Endothelial cell of umbilical vein (primary cell): ENCODE measurements around the gene BRSK2. TPM values are rescaled to one million over a fixed set of nuclear protein-coding genes. Genes with fewer than 3 reads are reported as not detected.

Experiments used
- BruUV-seq: library from RNA; stranded (reverse); fragments of 400-500 nt; replicated peaks from 2 replicates; lab custom pipeline; 2021; lab: Mats Ljungman, UMichigan
- CTCF ChIA-PET: fragments of 300-600, 350-600 bp; sonication (Branson Sonifier 250); formaldehyde crosslinking; loops from one replicate; lab custom pipeline; 2021; ENCODE audit warnings: antibody characterized with exemption, inconsistent platforms; lab: Charles Lee
- POLR2A ChIA-PET: fragments of 300-600, 350-600 bp; sonication (Branson Sonifier 250); formaldehyde crosslinking; loops from one replicate; lab custom pipeline; 2021; ENCODE audit warnings: antibody characterized with exemption, inconsistent platforms; lab: Charles Lee
- DNase-seq: peaks from one replicate; pipeline ENCODE4 v3.0.0-alpha.2; 2011; ENCODE audit warnings: low read depth, low spot score
- FAIRE-seq: peaks from 2 replicates; lab custom pipeline; 2011; peaks lifted over from hg19 to GRCh38; lab: Jason Lieb, UNC
- H2AFZ ChIP-seq: 2 replicates; pipeline ENCODE4 v1.6.0; 2012; ENCODE audit warnings: low read depth, low read length, control low read depth, inconsistent platforms
- H3K27ac ChIP-seq: 2 replicates; pipeline ENCODE4 v1.5.1; 2011; ENCODE audit warnings: low read depth, mild to moderate bottlenecking, control low read depth, low read length, moderate library complexity; ENCODE audit not compliant: insufficient read depth
- H3K27me3 ChIP-seq, 2 experiments: 2 replicates each; pipeline versions ENCODE4 v1.6.0 to v1.6.1; 2011; ENCODE audit warnings: low read length in 2 of 2, mixed read lengths in 1 of 2; ENCODE audit not compliant: control insufficient read depth in 2 of 2, insufficient read depth in 2 of 2
- H3K36me3 ChIP-seq, 2 experiments: 2 replicates in 1 of 2; 3 replicates in 1 of 2; pipeline ENCODE4 v1.5.1; 2011; ENCODE audit warnings: low read length in 2 of 2, mild to moderate bottlenecking in 1 of 2, moderate library complexity in 1 of 2; ENCODE audit not compliant: control insufficient read depth in 2 of 2, insufficient read depth in 2 of 2; ENCODE audit errors: extremely low read depth in 1 of 2
- H3K4me1 ChIP-seq: 3 replicates; pipeline ENCODE4 v1.5.1; 2011; ENCODE audit warnings: mild to moderate bottlenecking, low read length; ENCODE audit not compliant: control insufficient read depth, insufficient read depth; ENCODE audit errors: extremely low read depth
- H3K4me2 ChIP-seq: 2 replicates; pipeline ENCODE4 v1.6.1; 2011; ENCODE audit warnings: low read length, control low read depth, mixed read lengths; ENCODE audit not compliant: insufficient read depth
- H3K4me3 ChIP-seq, 3 experiments: fragments of 200-600 bp in 1 of 3; sonication (generic), shearing (Covaris generic) in 1 of 3; replicated peaks in 1 of 3; 2 replicates each; pipeline ENCODE4 v1.5.1; 2011 to 2016; ENCODE audit warnings: control low read depth in 3 of 3, low read length in 3 of 3, mild to moderate bottlenecking in 2 of 3, inconsistent platforms in 1 of 3, low read depth in 1 of 3, moderate library complexity in 1 of 3; ENCODE audit not compliant: insufficient read depth in 1 of 3
- H3K79me2 ChIP-seq: 2 replicates; pipeline ENCODE4 v1.6.0; 2012; ENCODE audit warnings: low read length, inconsistent platforms; ENCODE audit not compliant: control insufficient read depth, insufficient read depth
- H3K9ac ChIP-seq: replicated peaks from 2 replicates; pipeline ENCODE3; 2011; ENCODE audit warnings: low read length, control low read depth; ENCODE audit not compliant: insufficient read depth; ENCODE audit errors: extremely low read depth
- H3K9me1 ChIP-seq: replicated peaks from 3 replicates; pipeline ENCODE4 v1.6.0; 2011; ENCODE audit warnings: mild to moderate bottlenecking, low read length; ENCODE audit not compliant: control insufficient read depth, insufficient read depth; ENCODE audit errors: extremely low read depth
- H3K9me3 ChIP-seq: replicated peaks from 2 replicates; pipeline ENCODE4 v1.5.1; 2012; ENCODE audit warnings: low read length, inconsistent platforms; ENCODE audit not compliant: control insufficient read depth, insufficient read depth
- H4K20me1 ChIP-seq: replicated peaks from 2 replicates; pipeline ENCODE3; 2011; ENCODE audit warnings: mild to moderate bottlenecking, low read length; ENCODE audit not compliant: control insufficient read depth, insufficient read depth; ENCODE audit errors: extremely low read depth
- EZH2 ChIP-seq: IDR thresholded peaks from 2 replicates; pipeline ENCODE4 v1.6.1; 2012; ENCODE audit warnings: borderline replicate concordance, low read depth, mild to moderate bottlenecking, moderate library complexity, low read length, inconsistent platforms; ENCODE audit not compliant: severe bottlenecking
- FOS ChIP-seq: IDR thresholded peaks from 2 replicates; pipeline ENCODE4 v1.6.1; 2011; ENCODE audit warnings: mild to moderate bottlenecking, low read length, moderate library complexity, borderline replicate concordance; ENCODE audit not compliant: insufficient read depth
- GATA2 ChIP-seq: IDR thresholded peaks from 2 replicates; pipeline ENCODE4 v1.7.0; 2011; ENCODE audit warnings: low read depth, mild to moderate bottlenecking, moderate library complexity, mixed read lengths, low read length; ENCODE audit not compliant: insufficient read length, insufficient read depth
- JUN ChIP-seq: IDR thresholded peaks from 2 replicates; pipeline ENCODE4 v1.6.1; 2011; ENCODE audit warnings: borderline replicate concordance, low read depth; ENCODE audit not compliant: insufficient read length, insufficient read depth
- MYC ChIP-seq: IDR thresholded peaks from one replicate; pipeline ENCODE4 v1.6.1; 2011; ENCODE audit warnings: mild to moderate bottlenecking, low read depth, low read length
- POLR2A ChIP-seq: IDR thresholded peaks from 2 replicates; pipeline ENCODE4 v1.6.1; 2012; ENCODE audit warnings: low read depth, mild to moderate bottlenecking, control low read depth, low read length
- POLR2AphosphoS5 ChIP-seq: IDR thresholded peaks from 2 replicates; pipeline ENCODE4 v1.6.1; 2012; ENCODE audit warnings: low read depth, mild to moderate bottlenecking, control low read depth, low read length, moderate library complexity; ENCODE audit not compliant: insufficient read depth
- dilution Hi-C: fragments of 300-500 bp; cut with MboI; formaldehyde crosslinking; loops from one replicate; pipeline ENCODE4 v1.15.0; 2019; ENCODE audit warnings: low sequenced_read_pairs; ENCODE audit not compliant: extremely low pct_ligation_motif_present
- intact Hi-C: fragments of 100-400 bp; cut with micrococcal nuclease; formaldehyde crosslinking; loops from one replicate; pipeline ENCODE4 v1.10.0; 2022
- polyA plus RNA-seq, 4 experiments: library from polyadenylated mRNA; depleted of rRNA in 3 of 4; stranded (reverse) in 3 of 4; unstranded in 1 of 4; fragments of >200 nt; gene quantifications; 2 replicates each; pipeline versions ENCODE4 v1.2.1 to v1.2.3, GENCODE V29; 2011 to 2012; ENCODE audit warnings: missing spikeins in 1 of 4
- total RNA-seq: library from RNA; stranded (reverse); gene quantifications from 2 replicates; pipeline ENCODE4 v1.2.3, GENCODE V29; 2021
- TF ChIP-seq, protein P1 (sequence below), 2 donors: IDR thresholded peaks; 1 replicate in 1 of 2; 2 replicates in 1 of 2; pipeline ENCODE4 v1.5.1; 2011; ENCODE audit warnings: low read length in 2 of 2, mild to moderate bottlenecking in 2 of 2, moderate library complexity in 2 of 2, control low read depth in 1 of 2, inconsistent platforms in 1 of 2, low read depth in 1 of 2; ENCODE audit not compliant: insufficient read depth in 1 of 2; ENCODE audit errors: extremely low read depth in 1 of 2
- TF ChIP-seq, protein P2 (sequence below): IDR thresholded peaks from 2 replicates; pipeline ENCODE4 v1.6.1; 2011; ENCODE audit not compliant: insufficient read depth, insufficient read length

The BRSK2 gene
- total and polyA plus RNA-seq, 2 donors (not counting 3 experiments of a cell fraction or from before 2014, with no cell fraction given): 0.08 to 0.20 TPM

DNA sequence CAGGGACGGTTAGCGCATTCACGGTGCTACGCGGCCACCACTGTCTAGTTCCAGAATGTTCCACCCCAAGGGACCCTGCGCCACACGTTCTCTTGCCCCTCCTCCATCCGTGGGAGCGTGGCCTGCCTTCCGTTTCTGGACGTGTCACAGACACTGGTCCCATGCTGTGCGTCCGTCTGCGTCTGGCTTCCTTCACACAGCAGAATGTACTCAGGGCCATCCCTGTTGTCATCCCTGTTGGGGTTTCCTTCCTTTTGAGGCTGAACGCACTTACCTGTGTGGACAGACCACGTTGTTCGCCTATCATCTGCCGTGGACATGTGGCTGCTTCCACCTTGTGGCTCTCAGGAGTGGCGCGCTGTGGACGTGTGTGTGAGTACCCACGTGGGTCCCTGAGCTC, 24.9 kb downstream of the BRSK2 start:
- dilution Hi-C loops (no loop called here), intact Hi-C loops (no loop called here)
- Histone ChIP-seq H3K9me3 (no peaks in the 10 kb centered on the region), H3K27me3 (no peaks in the 10 kb centered on the region), H3K36me3 (no peaks in the 10 kb centered on the region), H3K9me1 (no peaks in the 10 kb centered on the region), H4K20me1 (no peaks in the 10 kb centered on the region), H3K27ac (no peak overlapping the region), H3K4me2 (no peak overlapping the region), H2AFZ (no peak overlapping the region), H3K4me1 (no peaks in the 10 kb centered on the region), H3K9ac (no peak overlapping the region), H3K4me3 (no peak overlapping the region), H3K79me2 (no peaks in the 10 kb centered on the region)
- TF ChIP-seq EZH2 (no peak), JUN (no peak), MYC (no peak), GATA2 (no peak), FOS (no peak), POLR2A (no peak), POLR2AphosphoS5 (no peak)
- TF ChIP-seq, protein P1, sequence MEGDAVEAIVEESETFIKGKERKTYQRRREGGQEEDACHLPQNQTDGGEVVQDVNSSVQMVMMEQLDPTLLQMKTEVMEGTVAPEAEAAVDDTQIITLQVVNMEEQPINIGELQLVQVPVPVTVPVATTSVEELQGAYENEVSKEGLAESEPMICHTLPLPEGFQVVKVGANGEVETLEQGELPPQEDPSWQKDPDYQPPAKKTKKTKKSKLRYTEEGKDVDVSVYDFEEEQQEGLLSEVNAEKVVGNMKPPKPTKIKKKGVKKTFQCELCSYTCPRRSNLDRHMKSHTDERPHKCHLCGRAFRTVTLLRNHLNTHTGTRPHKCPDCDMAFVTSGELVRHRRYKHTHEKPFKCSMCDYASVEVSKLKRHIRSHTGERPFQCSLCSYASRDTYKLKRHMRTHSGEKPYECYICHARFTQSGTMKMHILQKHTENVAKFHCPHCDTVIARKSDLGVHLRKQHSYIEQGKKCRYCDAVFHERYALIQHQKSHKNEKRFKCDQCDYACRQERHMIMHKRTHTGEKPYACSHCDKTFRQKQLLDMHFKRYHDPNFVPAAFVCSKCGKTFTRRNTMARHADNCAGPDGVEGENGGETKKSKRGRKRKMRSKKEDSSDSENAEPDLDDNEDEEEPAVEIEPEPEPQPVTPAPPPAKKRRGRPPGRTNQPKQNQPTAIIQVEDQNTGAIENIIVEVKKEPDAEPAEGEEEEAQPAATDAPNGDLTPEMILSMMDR (IDR thresholded peaks at IDR 0.05; ENCODE audit: extremely low read depth in 1 of 2, insufficient read depth in 1 of 2, low read depth in 1 of 2, low read length in 2 of 2): no peak
- TF ChIP-seq, protein P2, sequence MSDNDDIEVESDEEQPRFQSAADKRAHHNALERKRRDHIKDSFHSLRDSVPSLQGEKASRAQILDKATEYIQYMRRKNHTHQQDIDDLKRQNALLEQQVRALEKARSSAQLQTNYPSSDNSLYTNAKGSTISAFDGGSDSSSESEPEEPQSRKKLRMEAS: no peak
- no TSS peak for BruUV-seq
- ChIA-PET POLR2A (no interaction called here), CTCF (no interaction called here)
- FAIRE-seq (no peak), DNase-seq (no peak)
